ENCODE measurements around the gene MYOG. TPM values are rescaled to one million over a fixed set of nuclear protein-coding genes. Genes with fewer than 3 reads are reported as not detected.

MYOG gene
- total RNA-seq, 3 donors from 2014 or later (not counting 1 experiment from before 2014, with no cell fraction given), result not detected

GRCh38 chr1:203045336-203045735 is 40.5 kb downstream of the MYOG start:
- Histone ChIP-seq H3K36me3 (ENCODE audit: control insufficient read depth, insufficient read depth, low read length) (no peaks in the 10 kb centered on the region), H3K4me3 (ENCODE audit: low read length) (no peak overlapping the region), H3K27me3 (ENCODE audit: control insufficient read depth, insufficient read depth, low read length) (no peaks in the 10 kb centered on the region), H3K4me1 (ENCODE audit: control insufficient read depth, insufficient read depth, low read length) (no peaks in the 10 kb centered on the region), H3K27ac (ENCODE audit: low read length) (no peak overlapping the region), H3K9me3 (ENCODE audit: control insufficient read depth, insufficient read depth, low read length) (no peaks in the 10 kb centered on the region)
- intact Hi-C loops (cut with micrococcal nuclease), result no loop called here
- H3K9me3 Mint-ChIP-seq, result no peaks in the 10 kb centered on the region
- H3K4me1 Mint-ChIP-seq, result no peaks in the 10 kb centered on the region
- TF ChIP-seq CTCF (IDR thresholded peaks at IDR 0.05), result no peak
- 92% methylated on average over 17 of the region's 17 CpGs for WGBS (ENCODE audit: insufficient coverage)
- H3K27me3 Mint-ChIP-seq (ENCODE audit: low read depth in 2 of 2), result peaks cover 11 to 13% of the 10 kb centered on the region in 2 donors
- no peaks in the 10 kb centered on the region for H3K36me3 Mint-ChIP-seq
- no peak overlapping the region for H3K4me3 Mint-ChIP-seq
- ATAC-seq, result no peak
- H3K27ac Mint-ChIP-seq, result no peak overlapping the region
- DNase-seq, result no peak

DNA sequence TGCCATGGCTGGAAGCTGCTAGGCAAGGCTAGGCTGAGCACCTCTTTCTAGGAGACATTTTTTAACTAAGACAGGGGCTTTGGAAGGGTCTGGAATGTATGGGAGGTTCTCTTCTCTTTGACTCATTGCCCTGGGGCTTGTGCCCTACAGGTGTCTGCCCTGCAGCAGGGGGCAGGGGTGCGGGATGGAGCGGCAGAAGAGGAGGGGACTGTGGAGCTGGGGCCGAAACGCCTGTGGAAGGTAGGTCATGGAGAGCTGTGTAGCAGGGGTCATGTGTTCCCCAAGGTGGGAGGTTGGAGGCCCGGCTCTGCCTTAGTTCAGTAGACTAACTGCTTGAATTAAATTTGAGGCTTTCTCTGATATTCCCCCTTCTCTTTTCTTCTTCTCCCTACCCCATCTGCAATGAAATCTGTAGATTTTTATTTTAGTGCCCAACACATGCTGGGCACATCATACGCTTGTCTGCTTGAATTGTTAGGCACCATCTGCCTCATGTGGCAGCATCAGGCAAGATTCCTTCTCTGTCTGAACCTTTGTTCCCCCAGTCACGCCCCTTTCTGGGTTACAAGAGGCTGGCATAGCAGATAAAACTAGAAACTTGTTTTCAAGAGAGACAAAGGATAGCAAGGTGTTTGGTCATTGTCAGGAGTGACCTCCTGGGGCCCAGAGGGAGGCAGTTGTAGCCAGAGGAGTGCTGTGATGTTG is 41.1 kb downstream of the MYOG start:
- 90% methylated on average over 7 of the region's 7 CpGs for WGBS (ENCODE audit: insufficient coverage)
- Mint-ChIP-seq H3K27ac (no peak overlapping the region), H3K9me3 (no peaks in the 10 kb centered on the region), H3K4me1 (no peaks in the 10 kb centered on the region), H3K4me3 (no peak overlapping the region), H3K27me3 (ENCODE audit: low read depth in 2 of 2) (peaks cover 7 to 13% of the 10 kb centered on the region in 2 donors), H3K36me3 (no peaks in the 10 kb centered on the region)
- Histone ChIP-seq H3K27ac (ENCODE audit: low read length) (no peak overlapping the region), H3K9me3 (ENCODE audit: control insufficient read depth, insufficient read depth, low read length) (no peaks in the 10 kb centered on the region), H3K36me3 (ENCODE audit: control insufficient read depth, insufficient read depth, low read length) (no peaks in the 10 kb centered on the region), H3K4me1 (ENCODE audit: control insufficient read depth, insufficient read depth, low read length) (no peaks in the 10 kb centered on the region), H3K4me3 (ENCODE audit: low read length) (no peak overlapping the region), H3K27me3 (ENCODE audit: control insufficient read depth, insufficient read depth, low read length) (no peaks in the 10 kb centered on the region)
- TF ChIP-seq CTCF (IDR thresholded peaks at IDR 0.05), result no peak
- no peak for ATAC-seq
- intact Hi-C loops (cut with micrococcal nuclease), result no loop called here
- no peak for DNase-seq

DNA sequence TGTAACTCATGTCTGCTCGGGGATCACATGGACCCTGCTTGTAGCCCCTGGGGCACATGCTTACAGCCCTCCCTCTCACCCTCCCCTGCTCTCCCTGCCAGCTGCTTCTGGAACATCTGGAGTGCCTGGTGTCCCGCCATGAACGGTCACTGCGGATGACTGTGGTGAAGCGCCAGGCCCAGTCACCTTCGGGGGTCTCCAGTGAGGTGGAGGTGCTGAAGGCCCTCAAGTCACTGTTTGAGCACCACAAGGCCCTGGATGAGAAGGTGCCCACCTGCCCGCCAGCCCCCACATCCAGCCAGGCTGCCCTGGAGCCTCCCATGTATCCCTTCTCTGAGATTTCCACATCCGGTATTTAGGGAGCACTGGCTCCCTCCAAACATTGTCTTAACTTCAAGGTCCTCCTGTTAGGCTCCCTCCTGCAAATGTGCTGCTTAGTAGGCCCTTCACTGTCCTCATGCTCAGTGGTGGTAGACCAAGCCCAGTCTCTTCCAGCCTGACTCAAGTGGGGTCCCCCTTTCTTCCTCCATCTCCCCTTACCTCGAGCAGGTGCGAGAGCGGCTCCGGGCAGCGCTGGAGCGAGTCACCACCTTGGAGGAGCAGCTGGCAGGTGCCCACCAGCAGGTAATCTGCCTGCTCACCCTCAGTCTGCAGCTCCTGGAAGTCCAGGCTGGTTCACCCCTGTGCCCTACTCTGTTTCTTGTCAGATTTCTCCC is 41.8 kb downstream of the MYOG start:
- no peaks in the 10 kb centered on the region for H3K9me3 ChIP-seq (ENCODE audit: control insufficient read depth, insufficient read depth, low read length)
- no peak overlapping the region for H3K27ac Mint-ChIP-seq
- intact Hi-C loops (cut with micrococcal nuclease), result no loop called here
- H3K4me1 ChIP-seq (ENCODE audit: control insufficient read depth, insufficient read depth, low read length), result no peaks in the 10 kb centered on the region
- no peak for DNase-seq
- no peak for ATAC-seq
- H3K36me3 Mint-ChIP-seq, result no peaks in the 10 kb centered on the region
- H3K9me3 Mint-ChIP-seq, result no peaks in the 10 kb centered on the region
- no peak overlapping the region for H3K4me3 ChIP-seq (ENCODE audit: low read length)
- H3K27ac ChIP-seq (ENCODE audit: low read length), result no peak overlapping the region
- H3K4me1 Mint-ChIP-seq, result peaks cover 6% of the 10 kb centered on the region in 2 donors
- no peaks in the 10 kb centered on the region for H3K36me3 ChIP-seq (ENCODE audit: control insufficient read depth, insufficient read depth, low read length)
- H3K27me3 Mint-ChIP-seq (ENCODE audit: low read depth in 2 of 2), result peaks cover 14 to 17% of the 10 kb centered on the region in 2 donors
- H3K4me3 Mint-ChIP-seq, result no peak overlapping the region
- no peak for TF ChIP-seq CTCF (IDR thresholded peaks at IDR 0.05)
- no peaks in the 10 kb centered on the region for H3K27me3 ChIP-seq (ENCODE audit: control insufficient read depth, insufficient read depth, low read length)
- WGBS (ENCODE audit: insufficient coverage), result 91% methylated on average over 14 of the region's 14 CpGs

Data from natural killer cell (primary cell).